HS-5 (cell line): ENCODE measurements around the gene PLA2G2D.

Experiments
- DNase-seq: peaks from one replicate; pipeline ENCODE4 v3.0.0-alpha.2; 2012; ENCODE audit warnings: low read depth

Gene PLA2G2D

GRCh38 chr1:20119347-20119746, at the start of gene PLA2G2D:
Gene PLA2G2D, minus strand, starts transcription at chr1:20119536. Its CDS starts 38 bp downstream, at chr1:20119498.
- no peak for DNase-seq

- DNase-seq = no peak
These were observed 49.5 kb upstream of the PLA2G2D start for GRCh38 chr1:20168564-20169491.

- no peak for DNase-seq
These were observed 47.8 kb upstream of the PLA2G2D start for GRCh38 chr1:20167126-20167525.

GRCh38 chr1:20166051-20166450, 46.7 kb upstream of the PLA2G2D start:
- no peak for DNase-seq

- DNase-seq = no peak
These were observed 46.2 kb upstream of the PLA2G2D start for GRCh38 chr1:20165522-20165951.

- DNase-seq = no peak
These were observed 45.4 kb upstream of the PLA2G2D start for GRCh38 chr1:20164694-20165202.

- DNase-seq = no peak
These were observed 40.7 kb upstream of the PLA2G2D start for GRCh38 chr1:20160034-20160433.

- DNase-seq = no peak
These were observed 39.2 kb upstream of the PLA2G2D start for GRCh38 chr1:20158358-20159070.

- DNase-seq = no peak
These were observed 35.0 kb upstream of the PLA2G2D start for GRCh38 chr1:20154301-20154831.

- no peak for DNase-seq
These were observed 33.7 kb upstream of the PLA2G2D start for GRCh38 chr1:20153000-20153418.

GRCh38 chr1:20152599-20152930, 33.2 kb upstream of the PLA2G2D start:
- DNase-seq = no peak

- peak; percentile 37 for DNase-seq
These were observed 32.7 kb upstream of the PLA2G2D start for GRCh38 chr1:20151906-20152598.

GRCh38 chr1:20150969-20151368, 31.6 kb upstream of the PLA2G2D start:
- no peak for DNase-seq

- DNase-seq = no peak
These were observed 31.0 kb upstream of the PLA2G2D start for GRCh38 chr1:20150326-20150705.

GRCh38 chr1:20149601-20150325, 30.4 kb upstream of the PLA2G2D start:
- no peak for DNase-seq

- DNase-seq = no peak
These were observed 29.5 kb upstream of the PLA2G2D start for GRCh38 chr1:20148571-20149500.

- no peak for DNase-seq
These were observed 28.7 kb upstream of the PLA2G2D start for GRCh38 chr1:20147846-20148570.

- no peak for DNase-seq
These were observed 24.6 kb upstream of the PLA2G2D start for GRCh38 chr1:20143734-20144565.

- DNase-seq = no peak
These were observed 24.0 kb upstream of the PLA2G2D start for GRCh38 chr1:20143318-20143717.
